GM21786 (cell line): ENCODE measurements around the gene DPF1.

Experiments used
- ATAC-seq: cut with Tn5 transposase; IDR thresholded peaks from one replicate; pipeline ENCODE4 v1.9.1; 2021; ENCODE audit not compliant: unreplicated experiment

Gene DPF1

GRCh38 chr19:38168637-38169036 lies 55.4 kb downstream of the DPF1 start:
- ATAC-seq: no peak

GRCh38 chr19:38165335-38165734 lies 58.7 kb downstream of the DPF1 start:
- ATAC-seq: no peak

GRCh38 chr19:38164526-38164925 lies 59.5 kb downstream of the DPF1 start:
- no peak for ATAC-seq

GRCh38 chr19:38163419-38164290 lies 60.4 kb downstream of the DPF1 start:
- no peak for ATAC-seq

GRCh38 chr19:38162632-38163031 lies 61.4 kb downstream of the DPF1 start:
- ATAC-seq: no peak

GRCh38 chr19:38162094-38162493 lies 61.9 kb downstream of the DPF1 start:
- no peak for ATAC-seq
